ENCODE results near the gene RTN1.

- TF ChIP-seq, protein P1, sequence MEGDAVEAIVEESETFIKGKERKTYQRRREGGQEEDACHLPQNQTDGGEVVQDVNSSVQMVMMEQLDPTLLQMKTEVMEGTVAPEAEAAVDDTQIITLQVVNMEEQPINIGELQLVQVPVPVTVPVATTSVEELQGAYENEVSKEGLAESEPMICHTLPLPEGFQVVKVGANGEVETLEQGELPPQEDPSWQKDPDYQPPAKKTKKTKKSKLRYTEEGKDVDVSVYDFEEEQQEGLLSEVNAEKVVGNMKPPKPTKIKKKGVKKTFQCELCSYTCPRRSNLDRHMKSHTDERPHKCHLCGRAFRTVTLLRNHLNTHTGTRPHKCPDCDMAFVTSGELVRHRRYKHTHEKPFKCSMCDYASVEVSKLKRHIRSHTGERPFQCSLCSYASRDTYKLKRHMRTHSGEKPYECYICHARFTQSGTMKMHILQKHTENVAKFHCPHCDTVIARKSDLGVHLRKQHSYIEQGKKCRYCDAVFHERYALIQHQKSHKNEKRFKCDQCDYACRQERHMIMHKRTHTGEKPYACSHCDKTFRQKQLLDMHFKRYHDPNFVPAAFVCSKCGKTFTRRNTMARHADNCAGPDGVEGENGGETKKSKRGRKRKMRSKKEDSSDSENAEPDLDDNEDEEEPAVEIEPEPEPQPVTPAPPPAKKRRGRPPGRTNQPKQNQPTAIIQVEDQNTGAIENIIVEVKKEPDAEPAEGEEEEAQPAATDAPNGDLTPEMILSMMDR (conservative IDR thresholded peaks at IDR 0.05; ENCODE audit: low read length), result no peak
- no peak for TF ChIP-seq EZH2phosphoT487 (IDR thresholded peaks at IDR 0.05; ENCODE audit: borderline replicate concordance)
These were observed 278.8 kb downstream of the RTN1 start for GRCh38 chr14:59591641-59592370.

Measured in Loucy (cell line).